Stimulated activated effector memory CD8-positive, alpha-beta T cell treated with anti-CD3 and anti-CD28 coated beads, Interleukin-12 subunit alpha, Interleukin-12 subunit beta, amount 100 ng/mL, for 72 hours (primary cell): Measurements from ENCODE around the gene FOXL3.
A peak's percentile ranks its signal among the peaks of the same experiment; 100 is the strongest.
"Not testable (repeated sequence)": the region's sequence is repeated elsewhere in the genome, so short reads cannot be mapped to it uniquely, and the experiment has no call there.

Source experiments
- ATAC-seq: fragments of 150-1000 bp; cut with Tn5 transposase; 2 replicates; pipeline ENCODE4 v1.10.0; 2021
- DNase-seq, 2 donors: peaks; one replicate each; pipeline ENCODE4 v3.0.0; 2021 to 2022; ENCODE audit warnings: low spot score in 2 of 2
- H3K27ac Mint-ChIP-seq: one replicate; pipeline ENCODE4 v1.8.0; 2022; ENCODE audit warnings: mild to moderate bottlenecking, mixed read lengths
- H3K36me3 Mint-ChIP-seq: one replicate; pipeline ENCODE4 v1.8.0; 2022; ENCODE audit warnings: mild to moderate bottlenecking, mixed read lengths
- H3K4me1 Mint-ChIP-seq: one replicate; pipeline ENCODE4 v1.8.0; 2022; ENCODE audit warnings: mixed read lengths
- H3K4me3 Mint-ChIP-seq: one replicate; pipeline ENCODE4 v1.8.0; 2022; ENCODE audit warnings: mild to moderate bottlenecking, mixed read lengths
- H3K9me3 Mint-ChIP-seq: one replicate; pipeline ENCODE4 v1.8.0; 2022; ENCODE audit warnings: mixed read lengths

Gene FOXL3

DNA sequence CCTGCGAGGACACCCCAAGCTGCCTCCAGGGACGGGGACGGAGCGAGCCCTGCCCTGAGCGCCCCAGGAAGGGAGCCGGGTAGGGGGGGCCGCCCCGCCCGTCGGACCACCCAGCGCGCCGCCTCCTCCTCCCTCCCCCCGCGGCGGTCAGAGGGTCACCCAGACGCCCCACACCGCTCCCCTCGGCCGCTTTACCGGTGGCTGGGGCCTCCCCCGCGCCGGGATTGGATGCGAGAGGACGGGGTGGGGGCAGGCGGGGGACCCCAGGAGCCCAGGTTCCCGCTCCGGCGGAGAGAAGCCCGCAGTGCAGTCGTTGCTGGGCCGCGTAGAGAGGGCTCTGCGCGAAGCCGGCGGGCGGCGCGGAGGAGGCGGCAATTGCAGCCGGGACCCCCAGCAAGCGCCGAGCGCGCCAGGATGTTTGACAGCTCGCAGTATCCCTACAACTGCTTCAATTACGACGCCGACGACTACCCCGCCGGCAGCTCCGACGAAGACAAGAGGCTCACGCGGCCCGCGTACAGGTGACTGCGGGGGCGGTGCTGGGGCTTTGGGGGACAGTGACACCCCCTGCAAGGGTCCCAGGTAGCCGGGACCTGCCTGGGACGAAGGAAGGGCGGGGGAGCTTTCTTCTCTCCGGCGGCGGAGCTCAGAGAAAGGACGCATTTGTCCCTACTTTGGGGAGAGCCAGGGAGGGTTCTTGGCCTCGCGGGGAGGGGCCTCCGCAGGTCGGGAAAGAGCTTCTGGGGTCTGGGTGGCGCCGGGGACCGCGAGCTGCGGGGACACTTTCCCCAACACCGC is at the start of gene FOXL3:
TSS of gene FOXL3 (plus strand) at position 415 of the 798 bp plus-strand sequence. CDS start at position 415, 0 bp downstream.
- Mint-ChIP-seq H3K9me3 (no peaks in the 10 kb centered on the region), H3K27ac (no peak within 1 kb of the TSS), H3K4me1 (no peaks in the 10 kb centered on the region), H3K36me3 (no peaks in the 10 kb centered on the region), H3K4me3 (no peak within 1 kb of the TSS)
- ATAC-seq (no peak), DNase-seq (no peak)

- H3K36me3 Mint-ChIP-seq: no peaks in the 10 kb centered on the region
- DNase-seq (no peak), ATAC-seq (peak; percentile 77)
- no peaks in the 10 kb centered on the region for H3K9me3 Mint-ChIP-seq
- no peak overlapping the region for H3K27ac Mint-ChIP-seq
- no peaks in the 10 kb centered on the region for H3K4me1 Mint-ChIP-seq
- no peak overlapping the region for H3K4me3 Mint-ChIP-seq
Observed at GRCh38 chr7:240887-241421, 49.0 kb upstream of the FOXL3 start.

GRCh38 chr7:241513-241912 is 48.5 kb upstream of the FOXL3 start:
- no peak overlapping the region for H3K4me3 Mint-ChIP-seq
- H3K9me3 Mint-ChIP-seq: no peaks in the 10 kb centered on the region
- ATAC-seq (no peak), DNase-seq (no peak)
- H3K36me3 Mint-ChIP-seq: peaks cover 1% of the 10 kb centered on the region
- H3K27ac Mint-ChIP-seq: no peak overlapping the region
- no peaks in the 10 kb centered on the region for H3K4me1 Mint-ChIP-seq

GRCh38 chr7:242826-243579 is 47.0 kb upstream of the FOXL3 start:
- H3K4me1 Mint-ChIP-seq, H3K36me3 Mint-ChIP-seq, H3K9me3 Mint-ChIP-seq, DNase-seq, H3K4me3 Mint-ChIP-seq, H3K27ac Mint-ChIP-seq, ATAC-seq: not testable (repeated sequence)

GRCh38 chr7:243580-243978 is 46.4 kb upstream of the FOXL3 start:
- not testable (repeated sequence) for H3K4me1 Mint-ChIP-seq, H3K4me3 Mint-ChIP-seq, ATAC-seq, H3K36me3 Mint-ChIP-seq, H3K27ac Mint-ChIP-seq, H3K9me3 Mint-ChIP-seq, DNase-seq

DNA sequence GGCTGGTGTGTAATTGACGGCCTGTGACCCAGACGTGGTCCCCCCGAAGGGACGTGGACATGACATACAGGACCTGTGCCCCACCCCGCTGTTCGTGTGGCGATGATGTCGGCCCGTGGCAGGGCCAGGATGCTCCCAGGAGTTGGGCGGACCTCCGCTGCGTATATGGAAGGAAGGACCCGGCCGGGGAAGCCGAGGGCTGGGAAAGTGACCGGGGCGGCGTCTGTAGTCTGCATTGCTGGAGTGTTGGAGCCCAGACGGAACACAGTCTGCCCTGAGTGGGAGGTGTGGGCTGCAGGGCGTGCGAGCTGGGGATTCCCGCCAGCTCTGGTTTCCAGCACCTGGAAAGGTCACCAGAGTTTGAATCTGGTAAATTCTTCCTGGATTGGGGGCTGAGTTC is 45.0 kb upstream of the FOXL3 start:
- DNase-seq (no peak), ATAC-seq (no peak)
- Mint-ChIP-seq H3K36me3 (peaks cover 6% of the 10 kb centered on the region), H3K27ac (no peak overlapping the region), H3K4me1 (no peaks in the 10 kb centered on the region), H3K9me3 (no peaks in the 10 kb centered on the region), H3K4me3 (no peak overlapping the region)

DNA sequence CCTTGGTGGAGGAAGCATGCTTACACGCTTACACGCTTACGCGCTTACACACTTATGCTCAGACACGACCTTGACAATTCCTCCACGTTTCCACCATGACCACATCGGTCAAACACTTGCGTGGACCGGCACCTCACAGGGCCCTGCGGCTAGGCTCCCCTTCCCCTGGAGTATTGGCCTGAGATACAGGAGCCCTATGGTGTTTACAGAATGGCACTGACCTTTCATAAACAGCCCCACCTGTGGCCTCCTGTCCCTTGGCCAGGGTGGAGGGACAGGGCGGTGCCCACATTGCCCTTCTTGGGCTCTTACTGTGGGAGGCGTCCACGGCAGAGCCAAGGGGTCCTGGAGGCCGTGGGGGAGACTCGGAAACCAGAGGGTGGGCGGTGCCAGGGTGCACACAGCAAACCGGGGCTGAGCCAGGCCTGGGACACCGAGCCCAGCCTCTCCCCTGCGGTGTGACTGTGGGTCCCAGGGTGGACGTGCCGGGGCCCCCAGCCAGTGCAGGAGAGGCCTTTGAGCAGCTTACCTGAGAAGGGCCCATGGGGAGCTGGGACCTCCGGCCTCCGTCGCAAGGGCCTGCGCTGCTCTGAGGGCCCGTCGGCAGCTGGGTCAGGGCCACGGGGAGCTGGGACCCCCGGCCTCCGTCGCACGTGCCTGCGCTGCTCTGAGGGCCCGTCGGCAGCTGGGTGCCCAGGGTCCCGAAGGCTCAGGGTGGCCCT is 44.2 kb upstream of the FOXL3 start:
- DNase-seq: no peak
- Mint-ChIP-seq H3K4me1 (no peaks in the 10 kb centered on the region), H3K4me3 (no peak overlapping the region), H3K27ac (no peak overlapping the region), H3K36me3 (peaks cover 6% of the 10 kb centered on the region), H3K9me3 (no peaks in the 10 kb centered on the region)
- ATAC-seq: no peak

- H3K27ac Mint-ChIP-seq: no peak overlapping the region
- H3K4me1 Mint-ChIP-seq: no peaks in the 10 kb centered on the region
- DNase-seq (no peak), ATAC-seq (no peak)
- peaks cover 6% of the 10 kb centered on the region for H3K36me3 Mint-ChIP-seq
- no peaks in the 10 kb centered on the region for H3K9me3 Mint-ChIP-seq
- H3K4me3 Mint-ChIP-seq: no peak overlapping the region
Observed at GRCh38 chr7:246451-246850, 43.5 kb upstream of the FOXL3 start.

DNA sequence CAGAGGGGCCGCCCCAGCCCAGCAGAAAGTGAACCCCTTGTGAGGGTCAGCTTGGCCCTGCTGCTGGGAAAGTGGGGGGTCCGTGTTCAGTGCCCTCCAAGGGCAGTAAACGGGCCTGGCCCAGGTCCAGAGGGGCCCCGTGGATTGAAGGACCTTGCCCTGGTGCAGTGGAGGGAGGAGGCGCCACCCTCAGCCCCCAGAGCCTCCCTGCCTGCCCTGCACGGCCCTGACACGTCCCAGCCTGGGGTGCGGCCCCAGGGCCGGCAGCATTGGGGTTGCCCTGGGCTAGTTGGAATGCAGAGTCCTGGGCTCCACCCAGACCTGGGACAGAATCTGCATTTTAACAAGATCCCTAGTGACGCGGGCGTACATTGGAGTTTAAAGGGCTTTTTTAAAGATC is 42.8 kb upstream of the FOXL3 start:
- H3K27ac Mint-ChIP-seq: no peak overlapping the region
- no peaks in the 10 kb centered on the region for H3K9me3 Mint-ChIP-seq
- H3K36me3 Mint-ChIP-seq: peaks cover 6% of the 10 kb centered on the region
- H3K4me1 Mint-ChIP-seq: no peaks in the 10 kb centered on the region
- no peak for DNase-seq
- no peak for ATAC-seq
- H3K4me3 Mint-ChIP-seq: no peak overlapping the region

- Mint-ChIP-seq H3K36me3 (peaks cover 6% of the 10 kb centered on the region), H3K4me1 (no peaks in the 10 kb centered on the region), H3K4me3 (no peak overlapping the region), H3K9me3 (no peaks in the 10 kb centered on the region), H3K27ac (no peak overlapping the region)
- ATAC-seq (no peak), DNase-seq (no peak)
Observed at GRCh38 chr7:247636-248035, 42.3 kb upstream of the FOXL3 start.

DNA sequence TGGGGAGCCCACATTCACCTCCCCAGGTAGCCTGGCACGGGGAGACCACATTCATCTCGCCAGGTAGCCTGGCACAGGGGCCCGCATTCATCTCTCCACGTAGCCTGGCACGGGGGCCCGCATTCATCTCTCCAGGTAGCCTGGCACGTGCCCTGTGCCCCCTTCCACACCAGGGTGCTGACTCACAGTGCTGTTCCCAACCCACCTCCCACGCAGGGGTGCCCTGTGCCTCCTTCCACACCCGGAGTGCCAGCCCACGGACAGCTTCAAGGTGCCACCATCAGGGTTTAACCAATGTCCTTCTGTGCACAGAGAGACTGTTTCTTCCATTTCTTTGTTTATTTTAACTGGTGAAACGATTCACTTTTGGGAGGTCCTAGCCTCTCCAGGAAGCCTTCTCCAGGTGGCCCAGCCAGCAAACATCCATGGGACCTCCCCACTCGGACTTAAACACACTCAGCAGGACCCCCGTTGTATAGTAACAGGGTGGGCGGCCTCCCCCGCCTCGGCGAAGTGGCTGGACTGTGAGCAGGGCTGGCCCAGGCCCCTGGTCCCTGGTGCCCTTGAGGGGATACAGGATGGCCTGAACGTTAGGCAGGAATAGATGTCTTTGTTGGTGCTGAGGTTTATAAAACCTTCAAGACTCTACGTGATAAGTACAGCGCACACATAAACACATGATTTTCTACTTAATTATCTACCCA is 41.1 kb upstream of the FOXL3 start:
- peaks cover 6% of the 10 kb centered on the region for H3K36me3 Mint-ChIP-seq
- no peaks in the 10 kb centered on the region for H3K9me3 Mint-ChIP-seq
- DNase-seq: no peak
- no peak for ATAC-seq
- H3K4me3 Mint-ChIP-seq: no peak overlapping the region
- no peaks in the 10 kb centered on the region for H3K4me1 Mint-ChIP-seq
- H3K27ac Mint-ChIP-seq: no peak overlapping the region

DNA sequence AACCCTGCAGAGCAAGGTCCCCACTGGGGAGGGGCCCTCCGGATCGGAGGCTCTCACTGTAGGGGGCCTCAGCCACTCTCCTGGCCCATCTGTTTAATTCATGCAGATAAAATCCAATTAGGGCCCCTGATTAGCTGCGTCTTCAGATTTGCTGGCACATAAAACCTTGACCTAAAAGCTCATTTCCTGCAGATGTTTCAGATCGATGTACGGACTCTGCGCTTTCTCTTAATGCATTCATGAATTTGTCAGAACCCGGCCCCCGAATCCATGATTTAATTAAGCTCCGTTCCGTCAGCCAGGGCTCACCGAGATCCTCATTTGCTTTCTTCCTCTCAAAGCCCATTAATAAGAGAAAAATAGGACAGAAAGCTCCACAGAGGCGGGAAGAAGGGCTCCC is 40.0 kb upstream of the FOXL3 start:
- H3K27ac Mint-ChIP-seq: no peak overlapping the region
- no peaks in the 10 kb centered on the region for H3K9me3 Mint-ChIP-seq
- H3K4me1 Mint-ChIP-seq: no peaks in the 10 kb centered on the region
- DNase-seq: no peak
- no peak for ATAC-seq
- no peak overlapping the region for H3K4me3 Mint-ChIP-seq
- H3K36me3 Mint-ChIP-seq: peaks cover 6% of the 10 kb centered on the region

- DNase-seq (no peak), ATAC-seq (no peak)
- Mint-ChIP-seq H3K27ac (no peak overlapping the region), H3K4me1 (no peaks in the 10 kb centered on the region), H3K4me3 (no peak overlapping the region), H3K9me3 (no peaks in the 10 kb centered on the region), H3K36me3 (peaks cover 6% of the 10 kb centered on the region)
Observed at GRCh38 chr7:250523-250922, 39.4 kb upstream of the FOXL3 start.

DNA sequence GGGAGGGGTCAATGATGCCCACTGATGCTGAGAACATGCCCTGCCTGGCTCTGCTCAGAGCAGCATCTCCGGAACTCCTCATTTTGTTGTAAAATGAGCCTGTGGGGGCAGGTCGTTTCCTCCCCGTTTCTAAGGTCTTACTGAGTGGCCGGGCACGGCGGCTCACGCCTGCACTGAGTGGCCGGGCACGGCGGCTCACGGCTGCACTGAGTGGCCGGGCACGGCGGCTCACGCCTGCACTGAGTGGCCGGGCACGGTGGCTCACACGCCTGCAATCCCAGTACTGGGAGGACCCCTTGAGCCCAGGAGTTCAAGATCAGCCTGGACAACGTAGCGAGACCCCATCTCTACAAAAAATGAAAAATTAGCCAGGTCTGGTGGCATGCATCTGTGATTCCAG is 39.0 kb upstream of the FOXL3 start:
- Mint-ChIP-seq H3K36me3 (peaks cover 6% of the 10 kb centered on the region), H3K4me3 (no peak overlapping the region), H3K9me3 (no peaks in the 10 kb centered on the region), H3K4me1 (no peaks in the 10 kb centered on the region), H3K27ac (no peak overlapping the region)
- no peak for DNase-seq
- peak; percentile 46 for ATAC-seq
